Upper lobe of right lung (tissue), 1 donor: Measurements from ENCODE around the gene SLX1B. TPM values are rescaled to one million over a fixed set of nuclear protein-coding genes. Genes with fewer than 3 reads are reported as not detected.
"Not testable (repeated sequence)": the region's sequence is repeated elsewhere in the genome, so short reads cannot be mapped to it uniquely, and the experiment has no call there.

Source experiments
- ATAC-seq: fragments of 200-7000 bp; cut with Tn5 transposase; one replicate; pipeline ENCODE4 v1.9.1; 2020; ENCODE audit warnings: mild to moderate bottlenecking, moderate library complexity
- DNase-seq: peaks from one replicate; pipeline ENCODE4 v3.0.0-alpha.2; 2020
- H3K27ac ChIP-seq: fragments of 200-600 bp; one replicate; pipeline ENCODE4 v1.8.0; 2022
- H3K27me3 ChIP-seq: fragments of 200-600 bp; one replicate; pipeline ENCODE4 v1.8.0; 2022; ENCODE audit warnings: mild to moderate bottlenecking
- H3K36me3 ChIP-seq: fragments of 200-600 bp; one replicate; pipeline ENCODE4 v1.8.0; 2022
- H3K4me1 ChIP-seq: fragments of 200-600 bp; one replicate; pipeline ENCODE4 v1.8.0; 2022
- H3K4me3 ChIP-seq: fragments of 200-600 bp; one replicate; pipeline ENCODE4 v1.8.0; 2022; ENCODE audit warnings: mild to moderate bottlenecking
- H3K9me3 ChIP-seq: fragments of 200-600 bp; one replicate; pipeline ENCODE4 v1.8.0; 2022
- intact Hi-C: fragments of 100-400 bp; cut with DNase I; formaldehyde crosslinking; loops from one replicate; pipeline ENCODE4 v1.11.0; 2022
- total RNA-seq: library from RNA; stranded (reverse); fragmentation: NEBNext Ultra II Directional; extraction: Animal tissue kit (Norgen Biotek cat#: 25700); gene quantifications from one replicate; pipeline ENCODE4 v1.2.1, GENCODE V29; 2021
- donor health status: DM: no; HTN: yes; CAD: no; lungs with severe emphysema.

Gene SLX1B
- total RNA-seq, 1 donor from 2014 or later: 12.0 TPM

DNA sequence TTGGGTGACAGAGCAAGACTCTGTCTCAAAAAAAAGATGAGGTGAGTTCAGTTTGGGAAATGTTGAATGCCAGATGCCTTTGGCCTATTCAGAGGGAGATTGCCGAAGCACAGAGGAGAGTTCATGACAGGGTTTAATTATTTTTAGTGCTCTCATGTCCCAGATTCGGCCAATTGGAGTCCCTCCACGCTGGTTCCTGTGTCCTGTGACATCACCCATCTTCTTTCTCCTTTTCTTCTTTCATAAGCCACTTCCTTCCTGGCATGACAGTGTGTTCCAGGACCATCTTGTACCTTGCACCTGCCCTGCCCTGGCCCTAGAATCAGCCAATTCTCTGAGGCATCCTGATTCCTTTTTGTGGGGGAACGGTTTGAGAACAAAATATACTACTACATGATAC lies 17.7 kb downstream of the SLX1B start:
- ATAC-seq: peak; percentile 1
- DNase-seq, intact Hi-C loops, H3K27ac ChIP-seq, H3K4me1 ChIP-seq, H3K4me3 ChIP-seq, H3K9me3 ChIP-seq, H3K27me3 ChIP-seq, H3K36me3 ChIP-seq: not testable (repeated sequence)

DNA sequence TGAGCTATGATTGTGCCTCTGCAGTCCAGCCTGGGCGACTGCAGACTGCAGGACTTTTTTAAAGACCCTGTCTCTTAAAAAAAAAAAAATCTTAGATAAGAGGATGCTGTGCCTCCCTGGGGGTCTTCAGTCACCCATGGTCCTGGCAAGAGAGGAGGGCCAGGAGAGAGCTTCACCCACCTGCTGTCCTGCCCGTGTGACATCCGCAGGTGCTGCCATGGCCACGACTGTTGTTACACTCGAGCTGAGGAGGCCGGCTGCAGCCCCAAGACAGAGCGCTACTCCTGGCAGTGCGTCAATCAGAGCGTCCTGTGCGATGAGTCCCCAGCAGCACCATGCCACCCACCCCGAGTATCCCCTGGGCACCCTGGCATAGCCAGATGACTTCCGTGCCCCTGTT lies 27.9 kb downstream of the SLX1B start:
- H3K4me3 ChIP-seq, H3K27me3 ChIP-seq, H3K27ac ChIP-seq, intact Hi-C loops, H3K9me3 ChIP-seq, H3K4me1 ChIP-seq, H3K36me3 ChIP-seq, ATAC-seq: not testable (repeated sequence)
- DNase-seq: peak; percentile 51

DNA sequence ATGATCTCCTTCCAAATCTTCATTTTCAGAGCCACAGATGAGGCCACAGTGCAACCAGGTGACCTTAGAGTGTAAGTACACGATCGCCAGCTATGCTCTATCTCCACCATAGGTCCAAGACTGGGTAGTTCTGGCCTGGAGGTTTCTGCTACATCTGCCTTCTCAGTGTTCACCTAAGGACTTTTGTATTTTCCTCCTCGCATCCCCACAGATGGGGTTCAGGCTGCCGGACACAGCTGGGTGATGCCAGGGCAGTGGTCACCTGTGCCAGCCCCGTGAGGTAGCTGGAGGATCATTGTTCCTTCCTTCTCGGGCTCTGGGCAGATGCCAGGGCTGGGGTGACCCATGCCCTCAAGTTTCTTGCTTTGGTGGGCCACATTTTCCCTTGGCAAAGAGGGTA lies 52.0 kb downstream of the SLX1B start, which contains the start of gene NPIPB12:
NPIPB12 (minus strand) TSS at position 101 of the 400 bp plus-strand sequence.
- H3K36me3 ChIP-seq, H3K27ac ChIP-seq, H3K27me3 ChIP-seq, intact Hi-C loops, H3K9me3 ChIP-seq, H3K4me3 ChIP-seq, H3K4me1 ChIP-seq, DNase-seq, ATAC-seq: not testable (repeated sequence)

Other genes starting within 250 kb of the SLX1B start
- gene NPIPB11, start 47.8 kb upstream of the SLX1B start, total RNA-seq: 0.72 TPM
- gene BOLA2, start 182 bp upstream of the SLX1B start, total RNA-seq: 4.3 TPM
- 20.0 TPM for gene SULT1A4, start 5.4 kb downstream of the SLX1B start, total RNA-seq
- 69.2 TPM for gene NPIPB12, start 51.9 kb downstream of the SLX1B start, total RNA-seq
- gene SPN, start 208.7 kb downstream of the SLX1B start, total RNA-seq: 70.7 TPM
- gene QPRT, start 224.6 kb downstream of the SLX1B start, total RNA-seq: 15.0 TPM